Tibial nerve (tissue), 3 donors: ENCODE results near the gene RIMS1.

ENCODE experiments used
- POLR2A ChIP-seq, 2 donors: fragments of 450-650 bp; IDR thresholded peaks; one replicate each; pipeline ENCODE4 v1.6.1; 2017; ENCODE audit warnings: antibody characterized with exemption in 2 of 2, mild to moderate bottlenecking in 2 of 2, moderate library complexity in 2 of 2
- TF ChIP-seq, protein P1 (sequence below), 5 experiments: fragments of 200-600 bp in 3 of 5; fragments of 450-650 bp in 2 of 5; sonication (generic) in 3 of 5; IDR thresholded peaks; one replicate each; pipeline ENCODE4 v1.5.1; 2016 to 2019; ENCODE audit warnings: antibody characterized with exemption in 5 of 5, mild to moderate bottlenecking in 3 of 5, moderate library complexity in 2 of 5

DNA sequence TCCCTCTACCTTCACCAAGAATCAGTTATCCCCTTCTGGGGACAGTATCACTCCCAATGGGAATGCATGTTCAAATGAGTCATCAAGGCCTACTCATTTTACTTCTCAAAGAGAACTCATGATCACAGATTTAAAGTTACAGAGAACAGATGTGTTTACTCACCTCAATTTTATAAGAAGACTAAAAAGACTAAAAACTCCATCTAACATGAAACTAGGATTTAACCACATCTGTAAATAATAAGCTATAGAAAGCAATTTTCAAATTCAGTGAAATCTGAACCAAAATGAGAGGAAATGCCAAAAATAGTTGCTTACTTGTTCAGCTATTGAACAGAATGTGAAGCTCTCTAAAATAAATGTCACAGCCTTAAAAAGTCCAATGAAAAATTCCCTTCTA is 435.4 kb downstream of the RIMS1 start:
- TF ChIP-seq POLR2A (IDR thresholded peaks at IDR 0.05) = no peak
- TF ChIP-seq, protein P1, sequence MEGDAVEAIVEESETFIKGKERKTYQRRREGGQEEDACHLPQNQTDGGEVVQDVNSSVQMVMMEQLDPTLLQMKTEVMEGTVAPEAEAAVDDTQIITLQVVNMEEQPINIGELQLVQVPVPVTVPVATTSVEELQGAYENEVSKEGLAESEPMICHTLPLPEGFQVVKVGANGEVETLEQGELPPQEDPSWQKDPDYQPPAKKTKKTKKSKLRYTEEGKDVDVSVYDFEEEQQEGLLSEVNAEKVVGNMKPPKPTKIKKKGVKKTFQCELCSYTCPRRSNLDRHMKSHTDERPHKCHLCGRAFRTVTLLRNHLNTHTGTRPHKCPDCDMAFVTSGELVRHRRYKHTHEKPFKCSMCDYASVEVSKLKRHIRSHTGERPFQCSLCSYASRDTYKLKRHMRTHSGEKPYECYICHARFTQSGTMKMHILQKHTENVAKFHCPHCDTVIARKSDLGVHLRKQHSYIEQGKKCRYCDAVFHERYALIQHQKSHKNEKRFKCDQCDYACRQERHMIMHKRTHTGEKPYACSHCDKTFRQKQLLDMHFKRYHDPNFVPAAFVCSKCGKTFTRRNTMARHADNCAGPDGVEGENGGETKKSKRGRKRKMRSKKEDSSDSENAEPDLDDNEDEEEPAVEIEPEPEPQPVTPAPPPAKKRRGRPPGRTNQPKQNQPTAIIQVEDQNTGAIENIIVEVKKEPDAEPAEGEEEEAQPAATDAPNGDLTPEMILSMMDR (IDR thresholded peaks at IDR 0.05) = no peak
